ENCODE measurements around the gene DIMT1. TPM values are rescaled to one million over a fixed set of nuclear protein-coding genes. Genes with fewer than 3 reads are reported as not detected.
A peak's percentile ranks its signal among the peaks of the same experiment; 100 is the strongest.

Gene DIMT1
- total RNA-seq = 10 to 100 TPM; 59.6 to 62.5 TPM

DNA sequence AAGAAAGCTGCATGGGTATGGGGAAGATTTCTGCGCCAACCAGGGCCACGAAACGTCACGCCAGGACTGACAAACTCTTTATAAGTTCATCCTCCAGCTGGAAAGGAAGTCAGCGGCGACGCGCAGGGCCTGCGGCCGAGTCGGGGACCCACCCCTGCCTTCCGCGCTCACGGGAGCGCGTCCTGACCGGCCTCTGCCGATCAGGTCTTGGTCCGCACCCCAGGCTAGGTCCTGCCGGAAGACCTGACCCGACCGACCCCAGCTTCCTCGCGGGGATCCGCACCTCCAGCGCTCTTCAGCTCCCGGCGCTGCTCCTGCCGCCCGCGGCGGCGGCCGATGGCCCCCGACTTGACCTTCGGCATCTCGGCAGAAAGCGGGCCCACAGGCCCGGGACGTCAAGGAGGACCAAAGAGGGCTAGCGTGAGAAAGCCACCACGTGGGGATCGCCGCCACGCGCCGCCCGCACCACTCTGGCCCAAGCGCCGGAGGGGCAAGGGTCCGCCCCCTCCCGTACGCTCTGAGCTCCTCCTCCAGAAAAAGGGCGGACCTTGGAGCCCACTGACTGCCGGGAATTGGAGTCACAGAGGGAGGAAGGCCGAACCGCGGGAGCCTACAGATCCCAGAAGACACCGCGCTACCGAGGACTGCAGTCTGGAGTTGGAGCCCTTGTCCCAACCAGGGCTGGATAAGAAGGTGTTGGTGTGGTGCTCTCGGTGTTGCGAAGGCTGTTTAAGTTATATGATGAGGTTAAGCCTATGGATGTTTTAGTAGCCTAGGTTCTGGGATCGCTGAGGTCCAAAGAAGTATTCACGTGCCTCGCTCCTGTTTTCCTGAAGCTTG, at the start of gene DIMT1:
Gene DIMT1, minus strand, starts transcription at position 495 of the 840 bp plus-strand sequence. Its CDS starts 133 bp downstream, at position 362.
- peak within 1 kb of the TSS; percentile 90 for H3K4me3 Mint-ChIP-seq
- H3K4me1 Mint-ChIP-seq = peaks cover 22% of the 10 kb centered on the region
- H3K27ac Mint-ChIP-seq = peak within 1 kb of the TSS; percentile 93

DNA sequence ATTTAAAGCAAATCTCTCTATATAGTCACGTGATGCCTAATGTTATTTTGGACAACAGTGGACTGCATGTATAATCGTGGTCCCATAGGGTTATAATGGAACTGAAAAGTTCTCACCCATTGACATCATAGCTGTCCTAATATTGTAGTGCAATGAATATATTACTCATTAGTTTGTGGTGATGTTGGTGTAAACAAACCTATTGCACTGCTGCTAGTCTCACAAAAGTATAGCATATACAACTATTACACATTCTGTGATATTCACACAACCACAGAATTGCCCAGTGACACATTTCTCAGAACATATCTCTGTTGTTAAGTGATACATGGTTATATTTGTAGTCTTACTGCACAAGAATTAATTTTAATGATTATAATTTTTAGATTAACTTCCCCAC, 46.6 kb upstream of the DIMT1 start:
- DNase-seq = no peak
- no peaks in the 10 kb centered on the region for H3K27me3 Mint-ChIP-seq
- H3K9me3 Mint-ChIP-seq = no peaks in the 10 kb centered on the region
- peaks cover 20% of the 10 kb centered on the region for H3K36me3 Mint-ChIP-seq
- H3K27ac Mint-ChIP-seq = no peak overlapping the region
- no peaks in the 10 kb centered on the region for H3K4me1 Mint-ChIP-seq
- no peak overlapping the region for H3K4me3 Mint-ChIP-seq

More for the DNA sequence above, at the start of gene DIMT1:
- no peaks in the 10 kb centered on the region for H3K9me3 Mint-ChIP-seq
- peaks cover 23% of the 10 kb centered on the region for H3K36me3 Mint-ChIP-seq
- DNase-seq = peak; percentile 95
- H3K27me3 Mint-ChIP-seq = no peaks in the 10 kb centered on the region

DNA sequence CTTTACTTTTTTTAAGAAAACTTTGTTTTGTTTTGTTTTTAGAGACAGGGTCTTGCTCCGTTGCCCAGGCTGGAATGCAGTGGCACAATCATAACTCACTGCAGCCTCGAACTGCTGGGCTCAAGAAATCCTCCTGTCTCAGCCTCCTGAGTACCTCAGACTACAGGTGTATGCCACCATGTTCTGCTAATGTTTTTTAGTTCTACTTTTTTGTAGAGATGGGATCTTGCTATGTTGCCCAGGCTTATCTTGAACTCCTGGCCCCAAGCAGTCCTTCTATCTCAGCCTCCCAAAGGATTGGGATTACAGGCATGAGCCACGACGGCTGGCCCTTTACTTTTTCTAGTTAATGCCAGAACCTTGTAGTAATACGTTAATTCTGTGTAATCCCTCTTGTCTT, 44.8 kb upstream of the DIMT1 start:
- DNase-seq = no peak
- no peaks in the 10 kb centered on the region for H3K9me3 Mint-ChIP-seq
- peaks cover 14% of the 10 kb centered on the region for H3K36me3 Mint-ChIP-seq
- no peaks in the 10 kb centered on the region for H3K27me3 Mint-ChIP-seq
- H3K4me1 Mint-ChIP-seq = no peaks in the 10 kb centered on the region
- H3K4me3 Mint-ChIP-seq = no peak overlapping the region
- no peak overlapping the region for H3K27ac Mint-ChIP-seq

DNA sequence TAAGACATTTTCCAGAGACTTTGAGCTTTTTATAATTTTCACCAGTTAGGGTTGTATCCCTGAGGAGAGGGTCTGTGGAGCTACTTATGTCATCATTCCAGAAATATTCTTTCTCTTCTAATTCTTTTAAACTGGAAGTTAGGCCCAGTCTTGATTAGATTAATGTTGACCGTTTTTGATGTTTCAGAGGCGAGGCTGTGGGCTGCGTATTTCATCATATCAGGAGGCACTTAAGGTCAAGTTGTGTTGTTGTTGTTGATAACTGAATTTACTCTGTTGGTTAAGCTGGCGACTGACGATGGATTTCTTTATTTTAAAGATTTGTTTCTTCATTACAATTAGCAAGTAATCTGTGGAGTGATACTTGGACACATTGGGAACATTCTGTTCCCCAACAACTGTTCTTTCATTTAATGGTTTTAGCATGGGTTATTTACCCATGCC, 28.9 kb upstream of the DIMT1 start:
- H3K36me3 Mint-ChIP-seq = peaks cover 2% of the 10 kb centered on the region
- H3K4me3 Mint-ChIP-seq = no peak overlapping the region
- no peak for DNase-seq
- peaks cover 22% of the 10 kb centered on the region for H3K4me1 Mint-ChIP-seq
- no peak overlapping the region for H3K27ac Mint-ChIP-seq
- no peaks in the 10 kb centered on the region for H3K27me3 Mint-ChIP-seq
- H3K9me3 Mint-ChIP-seq = no peaks in the 10 kb centered on the region

DNA sequence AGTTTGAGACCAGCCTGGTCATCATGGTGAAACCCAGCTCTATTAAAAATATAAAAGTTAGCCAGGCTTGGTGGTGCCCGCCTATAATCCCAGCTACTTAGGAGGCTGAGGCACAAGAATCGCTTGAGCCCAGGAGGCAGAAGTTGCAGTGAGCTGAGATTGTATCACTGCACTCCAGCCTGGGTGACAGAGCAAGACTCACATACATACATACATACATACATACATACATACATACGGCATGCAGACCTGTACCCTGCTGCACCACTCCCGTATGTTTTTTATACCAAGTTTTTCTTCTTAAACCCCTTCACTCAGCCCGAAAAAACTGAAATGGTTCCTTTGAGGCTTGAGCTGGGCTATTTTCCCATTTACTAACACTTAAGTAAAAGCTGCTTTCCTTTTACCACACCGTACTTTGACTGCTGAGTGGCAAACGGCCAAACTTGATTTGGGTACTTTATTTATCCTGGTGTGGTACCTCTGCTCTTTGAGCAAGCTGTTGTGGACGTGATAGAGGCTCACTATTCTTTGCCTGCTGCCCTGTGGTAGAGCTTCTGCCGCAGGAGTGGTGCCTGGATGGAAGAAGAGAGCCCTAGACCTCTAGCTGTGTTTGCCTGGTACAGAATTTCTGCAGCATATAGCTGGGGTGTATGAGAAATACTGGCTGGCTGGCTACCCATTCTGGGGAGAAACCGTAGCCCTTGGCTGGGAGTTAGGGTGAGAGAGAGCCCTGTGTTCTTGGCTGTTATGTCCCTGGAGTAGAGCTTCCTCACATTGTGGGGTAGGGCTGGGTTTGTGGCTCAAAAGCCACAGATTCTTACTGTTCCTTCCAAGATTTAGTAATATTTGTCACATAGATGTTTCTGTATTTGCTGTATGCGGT, 28.3 kb upstream of the DIMT1 start:
- Mint-ChIP-seq H3K27ac (no peak overlapping the region), H3K9me3 (no peaks in the 10 kb centered on the region)

DNA sequence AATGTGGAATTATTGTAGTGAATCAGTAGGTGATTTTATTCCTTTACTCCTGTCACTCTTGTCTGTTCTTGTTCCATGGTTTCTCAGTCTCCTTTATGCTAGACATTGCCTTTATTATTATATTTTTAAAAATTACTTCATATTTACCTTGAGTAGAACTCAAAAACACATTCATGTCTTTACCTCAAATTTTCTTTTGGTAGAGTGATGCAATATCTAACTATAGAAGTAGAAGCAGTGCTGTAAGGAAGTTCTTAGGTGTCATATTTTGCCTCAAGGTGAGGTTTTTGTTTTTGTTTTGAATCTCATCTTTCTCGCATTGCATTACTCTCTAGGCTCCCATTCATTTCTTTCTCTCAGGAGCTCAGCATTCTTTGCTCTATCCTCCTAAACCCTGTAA, 21.1 kb upstream of the DIMT1 start:
- Mint-ChIP-seq H3K4me1 (peaks cover 16% of the 10 kb centered on the region), H3K36me3 (peaks cover 10% of the 10 kb centered on the region), H3K27me3 (no peaks in the 10 kb centered on the region), H3K27ac (no peak overlapping the region), H3K9me3 (no peaks in the 10 kb centered on the region), H3K4me3 (no peak overlapping the region)
- no peak for DNase-seq

More for the DNA sequence above, 28.3 kb upstream of the DIMT1 start:
- peaks cover 2% of the 10 kb centered on the region for H3K36me3 Mint-ChIP-seq
- H3K4me1 Mint-ChIP-seq = peaks cover 23% of the 10 kb centered on the region
- DNase-seq = no peak
- no peaks in the 10 kb centered on the region for H3K27me3 Mint-ChIP-seq
- H3K4me3 Mint-ChIP-seq = no peak overlapping the region

DNA sequence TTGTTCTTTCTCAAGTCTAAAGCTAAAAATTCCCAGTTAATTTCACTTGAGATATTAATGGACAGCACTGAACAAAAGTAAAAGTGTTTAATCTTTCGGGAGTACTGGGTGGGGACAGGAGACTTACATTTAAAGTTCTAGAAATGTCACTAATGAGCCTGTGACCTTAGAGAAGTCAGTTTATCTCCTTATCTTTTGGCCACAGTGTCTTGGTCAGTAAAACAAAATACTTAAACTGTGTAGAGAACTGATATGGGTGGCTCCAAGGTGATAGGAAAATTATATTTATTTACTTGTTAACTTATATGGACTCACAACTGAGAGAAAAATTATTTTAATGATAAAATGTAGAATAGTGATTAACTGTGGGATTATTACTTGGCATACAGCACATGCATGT, 17.7 kb upstream of the DIMT1 start:
- H3K9me3 Mint-ChIP-seq = no peaks in the 10 kb centered on the region
- no peaks in the 10 kb centered on the region for H3K27me3 Mint-ChIP-seq
- no peak overlapping the region for H3K4me3 Mint-ChIP-seq
- H3K27ac Mint-ChIP-seq = no peak overlapping the region
- no peak for DNase-seq
- peaks cover 15% of the 10 kb centered on the region for H3K36me3 Mint-ChIP-seq
- H3K4me1 Mint-ChIP-seq = peaks cover 17% of the 10 kb centered on the region

DNA sequence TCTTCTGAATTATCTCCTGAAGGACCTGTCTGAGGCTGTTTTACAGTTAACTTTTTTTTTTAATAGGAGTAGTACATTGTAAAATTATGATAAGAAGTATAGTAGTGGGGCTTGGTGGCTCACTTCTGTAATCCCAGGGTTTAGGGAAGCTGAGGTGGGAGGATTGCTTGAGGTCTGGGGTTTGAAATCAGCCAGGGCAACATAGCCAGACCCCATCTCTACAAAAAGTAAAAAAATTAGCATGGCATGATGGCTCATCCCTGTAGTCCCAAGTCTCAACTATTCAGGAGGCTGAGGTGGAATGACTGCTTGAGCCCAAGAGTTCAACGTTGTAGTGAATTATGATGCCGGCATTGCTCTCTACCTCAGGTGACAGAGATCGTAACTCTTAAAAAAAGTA, 15.9 kb upstream of the DIMT1 start:
- no peaks in the 10 kb centered on the region for H3K27me3 Mint-ChIP-seq
- peaks cover 21% of the 10 kb centered on the region for H3K4me1 Mint-ChIP-seq
- H3K27ac Mint-ChIP-seq = no peak overlapping the region
- peaks cover 18% of the 10 kb centered on the region for H3K36me3 Mint-ChIP-seq
- no peak for DNase-seq
- H3K4me3 Mint-ChIP-seq = no peak overlapping the region
- no peaks in the 10 kb centered on the region for H3K9me3 Mint-ChIP-seq

DNA sequence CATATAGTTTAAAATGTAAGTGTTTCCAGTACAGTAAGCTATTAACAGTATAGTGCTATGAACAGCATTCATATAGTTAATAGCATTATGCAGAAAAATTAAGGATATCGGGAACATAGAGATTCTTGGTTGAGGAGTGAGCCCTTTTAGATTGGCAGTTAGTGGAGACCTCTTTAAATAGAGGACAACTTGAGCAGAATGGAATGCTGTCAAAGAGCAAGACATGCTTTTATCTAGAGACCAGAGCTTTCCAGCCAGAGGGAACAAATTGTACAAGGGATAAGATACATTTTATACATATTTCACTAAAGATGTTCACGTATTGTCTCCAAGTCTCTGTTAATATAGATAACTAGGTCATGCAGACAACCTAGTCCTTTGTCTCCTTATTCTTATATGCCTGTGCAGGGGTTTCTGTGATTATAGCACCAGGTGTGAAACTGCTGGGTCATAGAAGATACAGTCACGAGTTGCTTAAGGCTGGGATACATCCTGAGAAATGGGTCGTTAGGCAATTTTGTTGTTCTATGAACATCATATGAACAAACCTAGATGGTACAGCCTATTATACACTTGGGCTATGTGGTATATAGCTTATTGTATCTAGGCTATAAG, 14.9 kb upstream of the DIMT1 start:
- Mint-ChIP-seq H3K9me3 (no peaks in the 10 kb centered on the region), H3K36me3 (peaks cover 15% of the 10 kb centered on the region), H3K4me1 (peaks cover 28% of the 10 kb centered on the region), H3K27me3 (no peaks in the 10 kb centered on the region), H3K4me3 (no peak overlapping the region), H3K27ac (no peak overlapping the region)
- no peak for DNase-seq

DNA sequence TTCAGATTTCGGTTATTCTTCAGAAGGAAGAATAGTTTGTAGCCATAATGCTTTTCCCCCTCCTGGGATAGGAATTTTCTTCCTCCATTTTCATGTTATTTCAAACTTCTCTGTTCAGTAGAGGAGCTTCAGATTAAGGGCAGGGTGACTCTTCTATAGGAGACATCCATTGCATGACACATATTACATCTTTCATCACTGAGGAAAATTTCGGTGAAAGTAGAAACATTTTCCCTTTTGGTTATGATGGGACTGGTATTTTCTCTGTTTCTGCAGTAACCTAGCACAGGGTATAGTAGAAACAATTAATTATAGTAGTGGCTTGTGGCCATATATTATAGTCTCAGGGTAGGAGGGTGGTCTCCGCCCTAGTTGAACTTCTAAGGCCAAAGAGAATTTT, 10.0 kb upstream of the DIMT1 start:
- H3K9me3 Mint-ChIP-seq = no peaks in the 10 kb centered on the region
- H3K27me3 Mint-ChIP-seq = peaks cover 5% of the 10 kb centered on the region
- DNase-seq = no peak
- peak overlapping the region; percentile 92 for H3K27ac Mint-ChIP-seq
- peak overlapping the region; percentile 92 for H3K4me3 Mint-ChIP-seq
- H3K36me3 Mint-ChIP-seq = peaks cover 5% of the 10 kb centered on the region
- H3K4me1 Mint-ChIP-seq = peaks cover 28% of the 10 kb centered on the region

DNA sequence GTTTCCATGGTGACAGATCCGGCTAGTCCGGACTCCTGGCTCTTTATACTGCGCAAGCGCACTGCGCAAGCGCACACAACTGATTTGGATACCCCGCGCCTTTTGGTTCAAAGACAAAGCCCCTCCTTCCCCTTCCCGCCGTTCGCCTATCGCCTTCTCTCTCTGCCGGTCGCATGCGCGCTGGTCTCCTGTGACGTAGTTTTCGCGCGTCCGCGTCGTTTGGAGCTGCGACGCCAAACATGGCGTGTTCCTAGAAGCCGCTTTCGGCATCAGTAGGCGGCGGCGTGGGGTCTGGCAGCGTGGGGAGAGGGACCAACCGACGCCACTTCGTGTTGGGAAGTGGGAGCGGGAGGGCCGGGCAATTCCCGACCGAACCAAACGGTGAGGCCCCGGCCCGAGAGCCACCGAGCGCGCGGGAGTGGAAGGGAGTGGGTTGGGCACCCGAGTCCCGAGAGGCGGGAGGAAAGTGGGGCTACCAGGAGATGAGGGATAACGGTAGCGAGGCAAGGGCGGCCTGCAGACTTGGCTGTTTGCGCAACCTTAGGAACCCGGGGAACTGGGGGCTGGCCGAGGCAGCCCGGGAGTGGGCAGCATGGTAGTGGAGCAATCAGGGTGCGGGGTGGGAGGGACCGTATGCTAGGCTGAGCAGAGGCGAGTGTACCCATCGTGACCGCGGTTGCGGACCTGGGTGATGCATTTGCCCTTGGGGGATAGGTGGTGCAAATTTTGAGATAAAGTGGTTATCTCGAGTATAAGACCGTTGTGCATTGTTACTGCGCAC, 9.0 kb upstream of the DIMT1 start, which contains the start of gene IPO11:
Gene IPO11, plus strand, starts transcription at position 215 of the 781 bp plus-strand sequence. CDS start 24,517 bp downstream, outside the sequence.
- peaks cover 5% of the 10 kb centered on the region for H3K27me3 Mint-ChIP-seq
- H3K27ac Mint-ChIP-seq = peak within 1 kb of the TSS; percentile 92
- peak within 1 kb of the TSS; percentile 92 for H3K4me3 Mint-ChIP-seq
- peaks cover 5% of the 10 kb centered on the region for H3K36me3 Mint-ChIP-seq
- peaks cover 26% of the 10 kb centered on the region for H3K4me1 Mint-ChIP-seq
- H3K9me3 Mint-ChIP-seq = no peaks in the 10 kb centered on the region
- DNase-seq = peak; percentile 98

DNA sequence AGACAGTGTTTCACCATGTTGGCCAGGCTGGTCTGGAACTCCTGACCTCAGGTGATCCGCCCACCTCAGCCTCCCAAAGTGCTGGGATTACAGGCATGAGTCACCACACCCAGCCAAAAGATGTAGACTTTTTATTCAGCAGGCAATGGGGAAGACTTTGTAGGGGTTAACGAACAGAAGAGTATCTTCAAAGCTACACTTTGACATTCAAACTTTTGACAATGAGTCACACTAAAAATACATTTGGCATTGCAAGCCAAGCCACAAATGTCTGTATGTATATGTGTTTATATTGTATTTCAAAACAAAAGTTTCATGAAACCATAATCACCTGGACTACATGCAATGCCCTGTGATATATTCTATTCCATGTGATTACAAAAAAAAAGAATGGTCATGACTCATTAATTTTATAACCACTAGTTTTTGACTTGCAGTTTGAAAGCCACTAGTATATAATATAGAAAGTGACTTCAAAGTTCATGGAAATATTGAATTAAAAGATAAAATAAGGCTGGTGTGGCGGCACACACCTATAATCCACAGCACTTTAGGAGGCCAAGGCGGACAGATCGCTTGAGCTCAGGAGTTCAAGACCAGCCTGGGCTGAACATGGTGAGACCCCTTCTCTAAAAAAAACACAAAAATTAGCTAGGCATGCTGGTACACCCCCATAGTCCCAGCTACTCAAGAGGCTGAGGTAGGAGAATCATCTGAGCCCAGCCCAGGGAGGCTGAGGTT, 8.3 kb downstream of the DIMT1 start:
- peaks cover 49% of the 10 kb centered on the region for H3K4me1 Mint-ChIP-seq
- no peaks in the 10 kb centered on the region for H3K27me3 Mint-ChIP-seq
- peaks cover 69% of the 10 kb centered on the region for H3K36me3 Mint-ChIP-seq
- H3K27ac Mint-ChIP-seq = peak overlapping the region; percentile 89
- H3K9me3 Mint-ChIP-seq = no peaks in the 10 kb centered on the region
- no peak overlapping the region for H3K4me3 Mint-ChIP-seq
- peak; percentile 34 for DNase-seq

DNA sequence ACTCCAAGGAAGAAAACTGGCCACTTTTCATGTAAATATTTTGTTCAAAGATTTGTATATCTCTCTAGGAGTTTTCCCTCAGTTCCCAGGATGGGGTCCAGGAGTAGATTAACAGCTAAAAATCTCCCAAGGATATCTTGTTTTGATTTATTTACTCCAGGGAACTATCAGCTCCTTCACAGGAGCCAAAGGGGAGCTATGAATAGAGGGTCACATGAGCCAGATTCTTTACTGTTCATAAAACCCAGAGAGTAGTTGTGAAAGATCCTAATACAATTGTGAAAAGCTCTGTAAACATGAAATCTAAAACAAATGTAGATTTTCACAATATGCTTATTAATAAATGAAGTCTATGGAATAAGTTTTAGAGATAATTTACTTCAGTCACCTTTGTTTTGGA, 16.9 kb downstream of the DIMT1 start:
- Mint-ChIP-seq H3K9me3 (no peaks in the 10 kb centered on the region), H3K4me1 (peaks cover 6% of the 10 kb centered on the region), H3K36me3 (peaks cover 13% of the 10 kb centered on the region), H3K27me3 (no peaks in the 10 kb centered on the region), H3K4me3 (no peak overlapping the region), H3K27ac (peak overlapping the region; percentile 14)
- no peak for DNase-seq
